ENCODE measurements around the gene MDH1B.
"Not testable (repeated sequence)": the region's sequence is repeated elsewhere in the genome, so short reads cannot be mapped to it uniquely, and the experiment has no call there.

The MDH1B gene

DNA sequence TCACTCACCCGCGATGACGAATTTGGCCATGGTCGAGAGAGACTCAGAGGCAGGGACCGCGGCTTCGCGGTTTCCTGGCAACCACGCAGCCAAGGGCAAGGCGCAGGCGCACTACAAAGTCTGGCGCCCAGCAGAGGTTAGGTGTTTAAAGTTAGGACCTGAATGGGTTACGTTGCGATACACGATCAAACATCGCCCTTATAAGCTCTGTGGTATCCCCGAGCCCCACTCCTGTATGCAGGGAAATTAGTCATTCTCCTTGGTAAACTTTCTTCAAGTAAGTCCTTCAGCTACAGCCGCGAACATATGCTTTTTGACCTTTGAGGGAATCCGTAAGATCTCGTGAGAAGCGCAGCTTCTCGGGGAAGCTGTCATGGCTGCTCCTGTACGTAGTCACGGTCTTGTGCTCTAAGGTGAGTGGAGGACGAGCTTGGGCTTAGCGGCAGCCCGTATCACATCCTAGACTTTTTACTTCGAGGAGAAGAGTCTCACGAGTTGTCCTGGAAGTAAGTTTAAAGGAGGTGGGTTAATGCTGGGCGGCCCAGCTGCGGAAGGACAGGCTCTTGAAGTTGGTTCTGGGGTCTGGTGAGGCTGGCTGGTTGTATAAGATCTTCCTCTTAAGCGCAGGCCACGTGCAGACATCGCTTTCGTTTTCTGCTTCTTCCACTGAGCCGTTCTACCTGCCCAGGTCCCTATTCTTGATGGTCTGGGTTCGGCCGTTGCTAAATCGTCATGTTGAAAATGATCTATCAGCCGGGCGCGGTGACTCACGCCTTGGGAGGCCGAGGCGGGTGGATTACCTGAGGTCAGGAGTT is at the start of gene MDH1B, which contains the start of gene FASTKD2:
TSS of gene MDH1B (minus strand) at position 87 of the 815 bp plus-strand sequence. CDS start at position 30, 57 bp downstream.
TSS of gene FASTKD2 (plus strand) at position 365 of the 815 bp plus-strand sequence. CDS start 1,088 bp downstream, outside the sequence.
- peak; percentile 90 for DNase-seq

DNA sequence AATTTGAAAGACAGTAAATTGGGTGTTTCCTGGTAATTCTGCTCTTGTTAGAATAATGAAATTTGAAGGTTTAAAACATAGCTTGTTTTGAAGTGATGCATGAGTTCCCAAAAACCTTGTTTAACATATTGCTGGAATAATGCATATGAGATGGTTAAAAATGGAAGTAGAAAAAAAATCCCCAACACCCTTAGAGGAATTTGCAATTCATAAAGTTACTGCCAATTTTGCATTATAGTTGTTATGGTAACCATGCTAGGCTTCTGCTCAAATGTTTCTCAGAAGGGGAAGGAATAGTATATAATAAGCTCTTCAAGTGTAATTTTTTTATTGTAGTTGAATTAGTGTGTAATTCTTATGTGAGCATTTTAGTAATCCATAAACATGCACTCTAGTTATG is 49.4 kb upstream of the MDH1B start:
- DNase-seq: no peak

DNA sequence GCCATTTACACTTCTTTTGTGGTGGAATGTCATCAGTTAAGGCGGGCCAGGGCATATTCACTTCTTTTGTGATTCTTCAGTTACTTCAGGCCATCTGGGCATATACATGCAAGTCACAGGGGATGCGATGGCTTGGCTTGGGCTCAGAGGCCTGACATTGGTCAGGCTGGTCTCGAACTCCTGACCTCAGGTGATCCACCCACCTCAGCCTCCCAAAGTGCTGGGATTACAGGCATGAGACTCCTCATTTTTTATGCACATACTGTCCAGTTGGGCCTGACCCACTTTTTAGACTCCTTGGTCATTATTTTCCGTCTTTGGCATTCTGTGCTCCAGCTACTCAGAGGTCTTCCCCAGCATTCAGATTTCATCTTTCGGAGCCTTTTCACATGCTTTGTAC is 47.3 kb upstream of the MDH1B start:
- not testable (repeated sequence) for DNase-seq

DNA sequence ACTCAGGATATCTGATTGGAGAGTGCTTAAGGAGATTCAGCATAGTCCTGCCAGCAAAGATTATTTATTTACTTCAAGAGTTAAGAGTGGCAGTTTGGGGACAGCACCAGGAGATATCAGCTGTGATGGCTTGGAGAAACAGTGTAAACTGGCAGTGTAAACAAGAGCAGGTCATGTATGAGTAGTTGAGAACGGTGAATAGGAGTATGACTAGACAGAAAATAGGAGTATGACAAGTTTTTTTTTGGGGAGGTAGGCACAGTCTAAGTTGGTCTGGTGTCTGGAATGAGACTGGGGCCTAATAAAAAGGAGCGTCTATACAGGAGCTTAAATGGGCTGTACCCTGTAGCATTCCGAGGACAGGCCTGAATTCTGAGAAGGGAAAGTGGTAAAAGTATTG is 42.5 kb upstream of the MDH1B start:
- not testable (repeated sequence) for DNase-seq

- DNase-seq: no peak
These were observed 40.9 kb upstream of the MDH1B start for GRCh38 chr2:206805887-206806607.

- DNase-seq: no peak
These were observed 39.2 kb upstream of the MDH1B start for GRCh38 chr2:206804326-206804725.

- DNase-seq: no peak
These were observed 37.8 kb upstream of the MDH1B start for GRCh38 chr2:206802654-206803514.

GRCh38 chr2:206801418-206802189 is 36.5 kb upstream of the MDH1B start:
- DNase-seq: no peak

GRCh38 chr2:206800506-206801417 is 35.6 kb upstream of the MDH1B start:
- peak; percentile 66 for DNase-seq

DNA sequence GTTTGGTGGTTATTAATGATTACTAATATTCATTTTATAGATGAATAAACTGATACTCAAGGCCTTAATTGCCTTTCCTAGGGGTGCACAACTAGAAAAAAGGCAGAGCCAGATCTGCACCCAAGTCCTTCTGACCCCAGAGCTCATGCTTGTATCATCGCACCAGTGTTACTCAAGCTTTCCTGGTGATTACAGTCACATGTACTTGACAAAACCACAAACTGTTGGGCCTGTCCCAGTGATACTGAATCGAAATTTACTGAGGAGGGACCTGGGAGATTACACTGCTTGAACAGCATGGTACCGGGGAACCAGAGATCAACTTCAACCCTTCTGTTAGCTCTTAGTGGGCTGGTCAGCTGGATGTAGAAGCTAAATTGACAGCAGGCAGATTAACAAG is 34.0 kb upstream of the MDH1B start:
- DNase-seq: no peak

GRCh38 chr2:206798000-206798399 is 32.9 kb upstream of the MDH1B start:
- DNase-seq: no peak

- DNase-seq: no peak
These were observed 32.2 kb upstream of the MDH1B start for GRCh38 chr2:206797376-206797775.

DNA sequence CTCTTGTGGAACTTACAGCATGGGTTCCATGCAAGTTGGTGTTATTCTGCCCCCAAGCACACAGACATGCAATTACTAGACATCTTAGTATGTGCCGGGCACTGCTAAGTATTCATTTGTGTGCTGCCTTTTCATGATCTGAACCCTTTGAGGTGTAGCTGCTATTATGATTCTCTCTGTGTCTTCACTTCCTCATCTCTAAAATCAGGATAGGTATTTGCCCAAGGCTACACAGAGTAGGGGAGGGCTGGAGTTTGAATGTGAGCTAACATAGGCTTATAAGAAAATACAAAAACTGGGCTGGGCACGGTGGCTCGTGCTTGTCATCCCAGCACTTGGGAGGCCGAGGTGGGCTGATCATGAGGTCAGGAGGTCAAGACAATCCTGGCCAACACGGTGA is 27.5 kb upstream of the MDH1B start:
- DNase-seq: no peak

DNA sequence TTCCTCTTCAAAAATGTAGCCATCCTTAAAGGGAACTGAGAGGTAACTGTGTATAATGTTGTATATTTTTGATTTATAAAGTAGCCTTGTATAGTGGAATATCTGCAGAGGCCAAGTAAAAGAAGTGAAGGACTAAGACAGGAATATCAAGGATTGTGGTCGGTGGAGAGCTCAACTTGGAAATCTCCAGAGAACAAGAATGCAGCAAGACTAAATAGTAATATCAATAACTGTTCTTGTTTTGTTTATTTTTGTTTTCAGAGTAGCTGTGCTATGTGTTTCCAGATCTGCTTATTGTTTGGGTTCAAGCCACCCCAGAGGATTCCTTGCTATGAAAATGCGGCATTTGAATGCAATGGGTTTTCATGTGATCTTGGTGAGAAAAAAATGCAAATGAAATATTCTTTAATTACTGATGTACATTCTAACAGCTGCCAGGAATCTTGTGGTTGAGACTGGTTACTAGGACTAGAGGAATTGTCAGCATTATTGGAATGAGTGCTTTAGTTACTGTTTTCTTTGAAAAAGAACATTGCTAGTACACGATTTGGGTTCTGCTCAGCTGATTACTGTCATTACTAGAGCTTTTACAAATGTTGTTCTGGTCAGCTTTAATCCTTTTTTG is 25.3 kb upstream of the MDH1B start:
- no peak for DNase-seq

DNA sequence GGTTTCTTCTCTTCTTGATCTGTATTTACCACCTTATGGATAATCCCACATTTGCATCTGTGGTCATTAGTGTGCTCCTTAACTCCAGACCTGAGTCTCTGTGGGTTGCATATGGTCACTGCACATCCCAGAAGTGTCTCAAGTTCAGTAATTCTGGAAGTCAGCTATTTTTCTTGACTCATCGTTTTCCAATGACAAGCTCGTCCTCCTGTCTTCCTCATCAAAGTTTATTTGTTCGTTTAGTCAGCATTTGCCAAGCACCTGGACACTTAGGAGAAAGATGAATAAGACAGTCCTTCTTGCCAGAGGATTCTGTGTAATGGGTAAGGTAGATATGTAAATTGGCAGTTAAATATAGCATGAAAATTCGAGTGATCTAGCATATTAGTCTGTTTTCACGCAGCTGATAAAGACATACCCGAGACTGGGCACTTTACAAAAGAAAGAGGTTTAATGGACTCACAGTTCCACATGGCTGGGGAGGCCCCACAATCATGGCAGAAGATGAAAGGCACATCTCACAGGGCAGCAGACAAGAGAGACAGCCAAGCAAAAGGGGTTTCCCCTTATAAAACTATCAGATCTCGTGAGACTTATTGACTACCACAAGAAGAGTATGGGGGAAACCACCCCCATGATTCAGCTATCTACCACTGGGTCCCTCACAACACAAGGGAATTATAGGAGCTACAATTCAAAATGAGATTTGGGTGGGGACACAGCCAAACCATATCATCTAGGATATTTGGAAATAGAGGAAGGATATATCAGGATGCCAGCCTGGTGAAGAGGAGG is 19.6 kb upstream of the MDH1B start:
- DNase-seq: no peak

DNA sequence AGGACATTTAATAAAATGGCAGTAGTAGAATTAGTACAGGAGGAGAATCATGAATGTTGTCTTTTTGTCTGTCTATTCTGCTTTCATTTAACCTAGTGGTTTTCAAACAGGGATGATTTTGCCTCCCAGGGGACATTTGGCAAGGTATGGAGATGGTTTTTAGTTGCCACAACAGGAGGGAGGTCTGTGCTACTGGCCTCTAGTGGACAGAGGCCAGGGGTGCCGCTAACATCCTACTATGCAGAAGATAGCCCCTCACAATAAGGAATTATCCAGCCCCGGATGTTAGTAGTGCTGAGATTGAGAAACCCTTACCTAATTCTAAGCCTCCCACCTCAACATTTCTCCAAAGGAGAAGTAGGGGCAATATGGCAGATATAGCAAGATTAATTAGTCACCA is 18.6 kb upstream of the MDH1B start:
- DNase-seq: no peak

- no peak for DNase-seq
These were observed 15.5 kb upstream of the MDH1B start for GRCh38 chr2:206780671-206781070.

DNA sequence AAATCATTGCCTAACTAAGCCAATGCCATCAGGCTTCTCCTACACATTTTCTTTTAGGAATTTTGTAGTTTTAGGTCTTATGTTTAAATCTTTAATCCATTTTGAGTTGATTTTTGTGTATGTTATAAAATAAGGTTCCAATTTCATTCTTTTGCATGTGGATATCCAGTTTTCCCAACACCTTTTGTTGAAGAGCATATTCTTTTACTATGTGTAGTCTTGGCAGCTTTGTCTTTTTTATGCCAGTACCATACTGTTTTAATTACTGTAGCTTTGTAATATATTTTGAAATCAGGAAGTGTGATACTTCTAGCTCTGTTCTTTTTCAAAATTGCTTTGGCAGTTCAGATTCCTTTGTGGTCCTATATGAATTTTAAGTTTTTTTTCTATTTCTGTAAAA is 11.3 kb upstream of the MDH1B start:
- no peak for DNase-seq

DNA sequence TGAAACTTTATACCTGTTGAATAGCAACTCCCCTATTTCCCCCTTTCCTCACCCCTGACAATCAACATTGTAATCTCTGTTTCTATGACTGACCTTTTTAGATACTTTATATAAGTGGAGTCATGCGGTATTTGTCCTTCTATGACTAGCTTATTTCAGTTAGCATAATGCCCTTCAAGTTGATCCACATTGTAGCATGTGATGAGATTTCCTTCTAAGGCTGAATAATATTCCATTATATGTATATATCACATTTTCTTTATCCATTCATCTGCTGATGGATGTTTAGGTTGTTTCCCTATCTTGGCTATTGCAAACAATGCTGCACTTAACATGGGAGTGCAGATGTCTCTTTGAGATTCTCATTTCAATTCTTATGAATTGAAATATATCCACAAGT is 9.7 kb upstream of the MDH1B start:
- DNase-seq: no peak

Data from NCI-H748 treated with DMSO at 0.1 percent for 48 hours (cell line).